ENCODE data around the gene LAMTOR2. TPM values are rescaled to one million over a fixed set of nuclear protein-coding genes. Genes with fewer than 3 reads are reported as not detected.

LAMTOR2 gene
- total RNA-seq, 1 experiment from 2014 or later: 52.0 TPM

DNA sequence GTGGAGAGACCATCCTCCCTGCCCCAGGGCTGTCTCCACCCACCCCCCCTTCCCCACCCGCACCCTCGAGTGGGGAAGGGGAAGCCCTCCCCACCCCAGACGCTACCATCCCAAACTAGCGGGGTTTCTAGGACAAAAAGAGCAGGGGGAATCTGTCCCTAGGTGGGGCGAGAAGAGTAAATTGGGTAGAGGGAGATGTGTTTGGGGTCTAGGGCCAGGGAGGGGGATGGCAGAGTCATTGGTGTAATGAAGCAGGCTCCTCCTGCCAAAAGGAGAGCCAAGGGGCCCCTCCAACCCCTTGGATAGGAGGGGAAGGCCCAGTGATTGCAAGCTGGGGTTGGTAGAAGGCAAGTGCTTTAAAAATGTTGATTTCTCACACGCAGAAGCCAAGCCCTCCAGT is 17.7 kb downstream of the LAMTOR2 start:
- no peak for DNase-seq (ENCODE audit: low spot score)
- intact Hi-C loops (cut with micrococcal nuclease; ENCODE audit: unreplicated experiment): no loop called here
- Histone ChIP-seq H3K36me3 (ENCODE audit: insufficient read depth, low read length, poor library complexity, severe bottlenecking) (peaks cover 25% of the 10 kb centered on the region), H3K27ac (ENCODE audit: low read depth, low read length, poor library complexity, severe bottlenecking) (peak overlapping the region; percentile 75), H3K9me3 (ENCODE audit: low read depth, low read length, poor library complexity, severe bottlenecking) (no peaks in the 10 kb centered on the region), H3K27me3 (replicated peaks; ENCODE audit: insufficient read depth, low read depth, low read length, poor library complexity) (no peaks in the 10 kb centered on the region), H3K4me1 (ENCODE audit: insufficient read depth, low read length, poor library complexity, severe bottlenecking) (peaks cover 52% of the 10 kb centered on the region), H3K4me3 (ENCODE audit: low read depth, low read length, poor library complexity, severe bottlenecking) (no peak overlapping the region)
- no TSS peak for BruUV-seq (replicated peaks)
- TF ChIP-seq EZH2 (IDR thresholded peaks at IDR 0.05; ENCODE audit: borderline replicate concordance, low read depth, low read length, poor library complexity, severe bottlenecking): no peak
- TF ChIP-seq, protein P1, sequence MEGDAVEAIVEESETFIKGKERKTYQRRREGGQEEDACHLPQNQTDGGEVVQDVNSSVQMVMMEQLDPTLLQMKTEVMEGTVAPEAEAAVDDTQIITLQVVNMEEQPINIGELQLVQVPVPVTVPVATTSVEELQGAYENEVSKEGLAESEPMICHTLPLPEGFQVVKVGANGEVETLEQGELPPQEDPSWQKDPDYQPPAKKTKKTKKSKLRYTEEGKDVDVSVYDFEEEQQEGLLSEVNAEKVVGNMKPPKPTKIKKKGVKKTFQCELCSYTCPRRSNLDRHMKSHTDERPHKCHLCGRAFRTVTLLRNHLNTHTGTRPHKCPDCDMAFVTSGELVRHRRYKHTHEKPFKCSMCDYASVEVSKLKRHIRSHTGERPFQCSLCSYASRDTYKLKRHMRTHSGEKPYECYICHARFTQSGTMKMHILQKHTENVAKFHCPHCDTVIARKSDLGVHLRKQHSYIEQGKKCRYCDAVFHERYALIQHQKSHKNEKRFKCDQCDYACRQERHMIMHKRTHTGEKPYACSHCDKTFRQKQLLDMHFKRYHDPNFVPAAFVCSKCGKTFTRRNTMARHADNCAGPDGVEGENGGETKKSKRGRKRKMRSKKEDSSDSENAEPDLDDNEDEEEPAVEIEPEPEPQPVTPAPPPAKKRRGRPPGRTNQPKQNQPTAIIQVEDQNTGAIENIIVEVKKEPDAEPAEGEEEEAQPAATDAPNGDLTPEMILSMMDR (conservative IDR thresholded peaks at IDR 0.05; ENCODE audit: low read depth, low read length): no peak
- POLR2A ChIA-PET (ENCODE audit: low non-redundant PET): no interaction called here
- CTCF ChIA-PET: no interaction called here

DNA sequence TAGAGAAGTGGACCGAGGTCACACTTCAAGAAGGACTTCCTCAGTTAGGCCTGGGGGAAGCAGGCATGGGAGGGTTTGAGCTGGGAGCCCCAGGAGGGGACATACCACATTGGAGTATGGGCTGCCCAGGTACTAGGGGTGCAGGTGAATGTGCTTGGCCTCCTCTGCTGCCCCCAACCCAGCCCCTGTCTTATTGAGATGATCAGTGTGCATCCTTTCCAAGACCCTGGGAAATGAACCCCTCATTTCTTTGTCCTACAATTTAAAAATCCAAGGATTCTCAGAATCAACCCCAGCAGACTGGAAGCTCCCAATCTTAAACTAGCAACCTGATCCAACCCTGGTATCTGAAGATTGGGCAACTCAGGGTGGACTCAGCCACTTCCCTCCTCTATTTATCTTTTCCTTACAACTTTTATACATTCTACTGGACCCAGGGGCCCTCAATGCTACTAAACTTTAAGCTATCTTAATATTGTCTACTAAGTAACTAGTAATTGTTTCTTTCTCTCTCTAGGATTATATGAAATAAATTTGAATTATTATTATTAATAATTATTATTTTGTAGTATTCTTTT is 18.6 kb downstream of the LAMTOR2 start:
- TF ChIP-seq EZH2 (IDR thresholded peaks at IDR 0.05; ENCODE audit: borderline replicate concordance, low read depth, low read length, poor library complexity, severe bottlenecking): no peak
- TF ChIP-seq, protein P1 (conservative IDR thresholded peaks at IDR 0.05; ENCODE audit: low read depth, low read length): no peak
- H3K9me3 ChIP-seq (ENCODE audit: low read depth, low read length, poor library complexity, severe bottlenecking): no peaks in the 10 kb centered on the region
- no peak overlapping the region for H3K4me3 ChIP-seq (ENCODE audit: low read depth, low read length, poor library complexity, severe bottlenecking)
- ChIA-PET CTCF (interaction anchor here (0.6 to 1.3 kb wide), 4 partner anchors 10 to 152 kb away, joined by 3 to 5 read pairs (median 4); partner anchors contain the start of genes ARHGEF2 and RAB25), POLR2A (ENCODE audit: low non-redundant PET) (interaction anchor here (0.7 kb wide), 1 partner anchor 213 kb away, joined by 4 read pairs; no protein-coding TSS in a partner anchor)
- H3K27ac ChIP-seq (ENCODE audit: low read depth, low read length, poor library complexity, severe bottlenecking): peak overlapping the region; percentile 75
- peaks cover 61% of the 10 kb centered on the region for H3K4me1 ChIP-seq (ENCODE audit: insufficient read depth, low read length, poor library complexity, severe bottlenecking)
- intact Hi-C loops (cut with micrococcal nuclease; ENCODE audit: unreplicated experiment): no loop called here
- no peaks in the 10 kb centered on the region for H3K27me3 ChIP-seq (replicated peaks; ENCODE audit: insufficient read depth, low read depth, low read length, poor library complexity)
- DNase-seq (ENCODE audit: low spot score): no peak
- peaks cover 27% of the 10 kb centered on the region for H3K36me3 ChIP-seq (ENCODE audit: insufficient read depth, low read length, poor library complexity, severe bottlenecking)
- TSS peak; percentile 19 for BruUV-seq (replicated peaks)

DNA sequence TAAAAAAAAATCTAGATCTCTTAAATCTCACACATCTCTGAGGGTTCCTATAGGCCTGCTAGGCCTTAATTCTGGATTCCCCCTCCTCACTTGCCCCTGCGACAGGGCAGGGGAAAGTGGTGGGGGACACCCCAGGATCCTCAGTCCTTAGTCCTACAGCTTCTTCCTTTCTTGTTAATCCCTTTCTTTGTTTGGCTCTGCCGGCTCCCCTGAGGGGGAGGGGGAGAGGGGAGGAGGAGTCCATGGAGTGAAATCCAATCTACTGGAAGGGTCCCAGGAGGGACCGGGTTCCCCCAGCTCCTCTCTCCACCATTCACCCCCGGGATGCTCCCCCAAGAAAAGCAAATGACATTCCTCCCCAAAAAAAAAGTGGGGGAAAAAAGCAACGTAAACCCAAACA is 19.2 kb downstream of the LAMTOR2 start:
- Histone ChIP-seq H3K36me3 (ENCODE audit: insufficient read depth, low read length, poor library complexity, severe bottlenecking) (peaks cover 27% of the 10 kb centered on the region), H3K9me3 (ENCODE audit: low read depth, low read length, poor library complexity, severe bottlenecking) (no peaks in the 10 kb centered on the region), H3K4me1 (ENCODE audit: insufficient read depth, low read length, poor library complexity, severe bottlenecking) (peaks cover 67% of the 10 kb centered on the region), H3K27me3 (replicated peaks; ENCODE audit: insufficient read depth, low read depth, low read length, poor library complexity) (no peaks in the 10 kb centered on the region), H3K4me3 (ENCODE audit: low read depth, low read length, poor library complexity, severe bottlenecking) (no peak overlapping the region), H3K27ac (ENCODE audit: low read depth, low read length, poor library complexity, severe bottlenecking) (peak overlapping the region; percentile 75)
- CTCF ChIA-PET: interaction anchor here (0.6 to 1.3 kb wide), 3 partner anchors 11 to 96 kb away, joined by 3 to 5 read pairs (median 3); partner anchors contain the start of genes ARHGEF2 and RAB25
- no TSS peak for BruUV-seq (replicated peaks)
- POLR2A ChIA-PET (ENCODE audit: low non-redundant PET): interaction anchor here (0.7 kb wide), 1 partner anchor 214 kb away, joined by 4 read pairs; no protein-coding TSS in a partner anchor
- DNase-seq (ENCODE audit: low spot score): peak; percentile 92
- intact Hi-C loops (cut with micrococcal nuclease; ENCODE audit: unreplicated experiment): no loop called here
- TF ChIP-seq, protein P1 (conservative IDR thresholded peaks at IDR 0.05; ENCODE audit: low read depth, low read length): no peak
- no peak for TF ChIP-seq EZH2 (IDR thresholded peaks at IDR 0.05; ENCODE audit: borderline replicate concordance, low read depth, low read length, poor library complexity, severe bottlenecking)

All from A673 (cell line).